A549 treated with CpdA at 1 μM for 4 hours (cell line): ENCODE results near the gene ZNFX1. TPM values are rescaled to one million over a fixed set of nuclear protein-coding genes. Genes with fewer than 3 reads are reported as not detected.

Experiments
- total RNA-seq: library from RNA; stranded (reverse); fragments of 200-300 nt; extraction: Qiagen RNA extraction; gene quantifications from 5 replicates; pipeline ENCODE4 v1.2.3, GENCODE V29; 2022; ENCODE audit warnings: low read depth

Gene ZNFX1
- 21.7 to 27.8 TPM (median 23.3 TPM) in 5 replicates for total RNA-seq

DNA sequence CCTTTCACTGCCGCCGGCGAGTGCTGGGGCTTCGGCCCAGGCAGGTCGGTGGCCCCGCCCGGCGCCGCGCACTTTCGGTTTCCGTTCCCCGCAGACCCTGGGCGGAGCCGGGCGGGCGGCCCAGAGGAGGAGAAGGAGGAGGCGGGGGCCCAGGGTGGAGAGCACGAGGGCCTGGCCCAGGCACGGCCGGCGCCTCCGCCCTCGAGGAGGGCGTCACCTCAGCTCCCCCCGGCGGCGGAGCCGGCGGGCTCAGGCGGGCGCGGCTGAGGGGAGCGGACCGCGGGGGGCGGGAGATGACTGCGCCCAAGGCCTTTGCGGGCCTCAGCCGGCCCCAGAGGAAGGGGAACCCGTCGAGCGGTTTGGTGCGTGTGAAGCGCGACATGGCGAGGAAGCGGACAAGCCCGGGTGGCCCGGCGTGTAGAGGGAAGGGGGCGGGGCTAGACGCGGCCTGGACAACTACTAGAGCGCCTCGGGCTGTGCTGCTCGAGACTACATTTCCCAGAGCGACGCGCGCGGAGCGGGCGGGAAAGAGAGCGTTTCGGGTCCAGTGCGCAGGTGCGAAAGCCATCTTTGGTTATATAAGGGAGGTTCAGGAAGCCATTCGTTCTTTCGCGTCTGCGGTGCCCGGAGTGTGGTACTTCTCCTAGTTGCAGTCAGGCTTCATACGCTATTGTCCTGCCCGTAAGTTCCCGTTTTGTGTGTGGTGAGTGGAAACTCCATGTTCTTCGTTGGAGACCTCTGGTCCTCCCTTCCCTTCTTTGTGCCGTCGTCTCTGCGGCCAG, at the start of gene ZNFX1:
Gene ZNFX1 (minus strand): TSS at position 22 of the 782 bp plus-strand sequence. CDS start 2,218 bp downstream, outside the sequence.

DNA sequence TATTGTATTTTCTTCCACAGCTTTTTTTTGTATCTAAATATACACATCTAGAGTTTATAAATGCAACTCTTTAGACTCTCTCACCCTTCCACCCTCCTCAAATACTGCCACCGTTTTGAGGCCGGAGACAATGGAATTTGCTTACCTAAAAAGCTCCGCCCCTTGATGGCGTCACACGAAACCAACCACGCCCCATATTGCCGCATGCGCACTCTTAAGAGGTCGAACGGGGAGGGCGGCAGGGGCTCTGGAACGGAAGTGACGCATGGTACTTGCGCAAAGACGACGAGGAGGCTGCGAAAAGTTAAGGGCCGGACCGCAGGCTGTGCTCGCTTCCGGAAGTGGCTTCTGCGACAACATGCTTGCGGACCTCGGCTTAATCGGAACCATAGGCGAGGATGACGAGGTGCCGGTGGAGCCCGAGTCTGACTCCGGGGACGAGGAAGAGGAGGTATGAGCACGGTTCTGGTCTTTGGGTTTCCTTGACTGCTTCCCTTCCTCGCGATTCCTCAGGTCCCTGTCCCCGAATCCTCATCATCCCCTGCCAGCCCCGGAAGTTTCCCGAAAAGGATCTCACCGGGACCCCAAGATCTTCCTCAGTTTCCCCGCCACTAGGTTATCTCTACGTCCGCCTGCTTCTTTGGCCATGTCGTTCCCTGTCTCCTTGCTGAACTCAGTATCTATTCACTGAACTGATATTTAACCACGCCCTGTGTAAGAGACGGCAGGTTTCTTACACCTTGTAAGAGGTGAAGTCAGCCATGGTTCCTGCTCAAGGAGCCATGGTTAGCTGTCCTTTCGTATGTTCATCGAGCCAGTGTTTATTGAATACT, 58.5 kb downstream of the ZNFX1 start, which contains the start of gene DDX27:
Gene DDX27 (plus strand): TSS at position 326 of the 833 bp plus-strand sequence. CDS start 33 bp downstream, at position 359.

Other genes starting within 250 kb of the ZNFX1 start
- gene CSE1L, start 231.7 kb downstream of the ZNFX1 start, total RNA-seq = 96.8 to 101 TPM (median 98.5 TPM) in 5 replicates
- 59.7 to 66.3 TPM (median 63.7 TPM) in 5 replicates for gene STAU1, start 89.7 kb downstream of the ZNFX1 start, total RNA-seq
- gene DDX27, start 58.6 kb downstream of the ZNFX1 start, total RNA-seq = 63.7 to 64.6 TPM (median 64.2 TPM) in 5 replicates
- gene KCNB1, start 204.6 kb upstream of the ZNFX1 start, total RNA-seq = 0.14 to 0.44 TPM (median 0.24 TPM) in 5 replicates